ENCODE measurements around the gene TMEM218.

GRCh38 chr11:125147280-125147679 lies 35.9 kb upstream of the TMEM218 start:
- TF ChIP-seq CTCF (IDR thresholded peaks at IDR 0.05) = no peak
- no peak for TF ChIP-seq POLR2A (IDR thresholded peaks at IDR 0.05)
